AG04449 (cell line): Measurements from ENCODE around the gene ZBTB8B.

ENCODE experiments used
- CTCF ChIA-PET: fragments of 350-600 bp; formaldehyde crosslinking; extraction: SDS; loops from one replicate; lab custom pipeline; 2021; ENCODE audit warnings: antibody characterized with exemption; lab: Yijun Ruan, JAX
- POLR2A ChIA-PET: fragments of 400-600, 350-600 bp; formaldehyde crosslinking; extraction: SDS; loops from one replicate; lab custom pipeline; 2020; ENCODE audit warnings: antibody characterized with exemption, inconsistent platforms; lab: Yijun Ruan, JAX
- DNase-seq: peaks from one replicate; pipeline ENCODE4 v3.0.0-alpha.2; 2010; ENCODE audit warnings: low read depth, low spot score
- H3K4me3 ChIP-seq: 2 replicates; pipeline ENCODE4 v1.5.1; 2011; ENCODE audit warnings: low read depth, mild to moderate bottlenecking, control low read depth, low read length
- TF ChIP-seq, protein P1 (sequence below): IDR thresholded peaks from one replicate; pipeline ENCODE4 v1.5.1; 2011; ENCODE audit warnings: mild to moderate bottlenecking, moderate library complexity, low read length, control low read depth, inconsistent platforms; ENCODE audit not compliant: insufficient read depth; ENCODE audit errors: missing control alignments

Gene ZBTB8B

DNA sequence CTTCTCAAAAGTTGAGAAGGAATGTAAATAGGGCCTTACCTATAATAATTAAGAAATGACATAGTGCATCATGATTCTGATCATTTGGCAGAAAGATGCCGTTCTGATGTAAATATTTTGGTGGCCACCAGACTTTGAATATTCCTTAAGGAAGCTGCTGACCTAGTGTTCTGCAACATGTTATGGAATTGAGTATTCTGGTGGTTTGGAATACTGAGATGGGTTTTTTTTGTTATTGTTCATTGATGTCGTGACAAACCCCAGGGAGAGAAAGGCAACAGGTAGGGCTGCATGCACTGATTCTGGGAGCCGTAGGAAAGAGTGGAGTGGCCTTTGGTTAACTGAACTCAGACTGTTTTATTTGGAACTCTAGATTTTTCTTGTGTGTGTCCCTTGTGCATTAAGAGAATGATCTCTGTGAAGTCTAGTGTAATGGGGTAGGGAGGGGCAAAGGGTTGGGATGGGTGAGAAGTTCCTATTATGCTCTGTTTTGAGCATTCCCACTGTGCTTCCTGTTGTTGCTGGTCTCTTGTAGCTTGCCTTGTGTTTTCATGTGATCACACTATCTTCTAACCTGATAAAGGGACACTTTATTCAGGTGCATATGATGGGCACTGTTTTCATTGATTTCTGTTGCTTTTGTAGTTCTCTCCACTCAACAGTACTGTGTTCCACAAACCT is 25.0 kb downstream of the ZBTB8B start:
- TF ChIP-seq, protein P1, sequence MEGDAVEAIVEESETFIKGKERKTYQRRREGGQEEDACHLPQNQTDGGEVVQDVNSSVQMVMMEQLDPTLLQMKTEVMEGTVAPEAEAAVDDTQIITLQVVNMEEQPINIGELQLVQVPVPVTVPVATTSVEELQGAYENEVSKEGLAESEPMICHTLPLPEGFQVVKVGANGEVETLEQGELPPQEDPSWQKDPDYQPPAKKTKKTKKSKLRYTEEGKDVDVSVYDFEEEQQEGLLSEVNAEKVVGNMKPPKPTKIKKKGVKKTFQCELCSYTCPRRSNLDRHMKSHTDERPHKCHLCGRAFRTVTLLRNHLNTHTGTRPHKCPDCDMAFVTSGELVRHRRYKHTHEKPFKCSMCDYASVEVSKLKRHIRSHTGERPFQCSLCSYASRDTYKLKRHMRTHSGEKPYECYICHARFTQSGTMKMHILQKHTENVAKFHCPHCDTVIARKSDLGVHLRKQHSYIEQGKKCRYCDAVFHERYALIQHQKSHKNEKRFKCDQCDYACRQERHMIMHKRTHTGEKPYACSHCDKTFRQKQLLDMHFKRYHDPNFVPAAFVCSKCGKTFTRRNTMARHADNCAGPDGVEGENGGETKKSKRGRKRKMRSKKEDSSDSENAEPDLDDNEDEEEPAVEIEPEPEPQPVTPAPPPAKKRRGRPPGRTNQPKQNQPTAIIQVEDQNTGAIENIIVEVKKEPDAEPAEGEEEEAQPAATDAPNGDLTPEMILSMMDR: no peak
- POLR2A ChIA-PET: no interaction called here
- no peak overlapping the region for H3K4me3 ChIP-seq
- DNase-seq: no peak
- CTCF ChIA-PET: interaction anchor here (1.3 kb wide), 1 partner anchor 89 kb away, joined by 3 read pairs; no protein-coding TSS in a partner anchor

DNA sequence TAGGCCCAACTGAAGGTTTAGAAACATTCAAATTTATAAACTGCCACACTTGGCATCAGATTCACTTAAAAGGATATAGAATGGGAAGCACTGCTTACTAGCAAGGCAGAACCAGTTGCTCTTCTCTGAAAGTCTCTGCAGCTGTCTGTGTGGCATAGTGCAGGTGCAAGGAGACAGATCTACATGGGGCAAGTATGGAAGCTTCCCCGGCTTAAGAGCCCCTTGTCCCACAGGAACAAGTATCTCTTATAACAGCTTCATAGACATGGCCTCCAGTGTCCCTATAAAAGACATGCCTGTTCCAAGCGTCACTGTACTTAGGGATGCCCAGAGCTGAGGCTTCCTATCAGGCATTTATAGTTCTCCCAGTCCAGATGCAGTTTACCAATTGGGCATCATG is 26.5 kb downstream of the ZBTB8B start:
- no peak overlapping the region for H3K4me3 ChIP-seq
- TF ChIP-seq, protein P1: no peak
- POLR2A ChIA-PET: no interaction called here
- DNase-seq: no peak
- CTCF ChIA-PET: no interaction called here

DNA sequence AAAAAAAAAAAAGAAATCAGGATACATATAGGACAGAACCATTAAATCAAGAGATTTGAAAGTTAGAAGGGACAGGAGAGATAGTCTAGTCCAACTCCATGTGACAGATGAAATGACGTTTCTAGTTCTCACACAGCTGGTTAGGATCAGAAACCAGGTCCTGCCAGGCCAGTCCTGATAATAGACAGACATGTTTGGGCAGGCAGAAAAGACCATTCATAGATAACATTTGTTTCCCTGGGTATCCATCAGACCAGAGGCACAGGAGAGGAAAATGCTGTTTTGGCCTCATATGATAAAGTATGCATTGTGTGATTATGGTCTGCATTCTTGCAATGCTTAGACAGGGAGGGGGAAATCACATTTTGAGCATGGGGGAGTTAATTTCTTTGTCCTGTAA is 29.3 kb downstream of the ZBTB8B start:
- H3K4me3 ChIP-seq: no peak overlapping the region
- no peak for DNase-seq
- TF ChIP-seq, protein P1: no peak
- CTCF ChIA-PET: no interaction called here
- POLR2A ChIA-PET: no interaction called here

DNA sequence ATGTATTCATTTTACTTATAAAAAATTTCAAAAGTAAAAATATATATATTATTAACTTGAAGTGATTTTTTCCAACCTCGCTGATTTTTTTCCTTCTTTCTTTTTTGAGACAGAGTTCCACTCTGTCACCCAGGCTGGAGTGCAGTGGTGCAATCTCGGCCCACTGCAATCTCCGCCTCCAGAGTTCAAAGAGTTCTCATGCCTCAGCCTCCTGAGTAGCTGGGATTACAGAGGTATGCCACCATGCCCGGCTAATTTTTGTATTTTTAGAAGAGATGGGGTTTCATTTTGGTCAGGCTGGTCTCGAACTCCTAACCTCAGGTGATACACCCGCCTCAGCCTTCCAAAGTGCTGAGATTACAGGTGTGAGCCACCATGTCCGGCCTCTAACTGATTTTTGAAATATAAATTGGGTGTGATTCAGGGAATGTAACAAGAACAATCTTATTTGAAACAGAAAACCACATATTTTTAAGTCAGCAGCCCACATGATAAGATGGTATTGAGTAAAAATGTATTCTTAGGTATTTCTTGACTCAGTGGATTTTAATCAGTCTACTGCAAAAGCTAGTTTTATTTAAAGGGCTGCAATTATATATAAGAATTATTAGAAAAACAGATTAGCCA is 30.0 kb downstream of the ZBTB8B start:
- POLR2A ChIA-PET: no interaction called here

DNA sequence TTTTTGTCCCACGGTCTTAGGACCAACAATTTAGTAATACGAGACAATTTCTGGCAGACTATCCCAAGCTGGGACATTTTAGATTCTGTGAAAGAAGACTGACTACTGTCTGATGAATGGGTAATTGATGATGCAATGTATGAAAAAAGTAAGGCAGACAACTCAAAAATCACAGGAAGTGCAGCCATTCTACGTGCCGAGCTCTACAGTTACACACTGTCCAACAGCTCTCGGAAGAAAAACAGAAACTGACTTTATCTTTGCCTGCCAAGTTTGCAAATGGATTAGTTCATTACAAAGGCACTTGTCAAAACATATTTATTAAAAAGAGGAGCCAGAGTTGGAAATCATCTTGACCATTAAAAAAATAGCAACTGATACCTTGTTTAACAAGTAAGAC is 31.3 kb downstream of the ZBTB8B start:
- TF ChIP-seq, protein P1: no peak
- H3K4me3 ChIP-seq: no peak overlapping the region
- no peak for DNase-seq
- ChIA-PET CTCF (interaction anchor here (0.8 to 1.6 kb wide), 4 partner anchors 23 to 125 kb away, joined by 3 read pairs; no protein-coding TSS in a partner anchor), POLR2A (no interaction called here)

More for the DNA sequence above, 30.0 kb downstream of the ZBTB8B start:
- CTCF ChIA-PET: interaction anchor here (0.6 to 1.3 kb wide), 4 partner anchors 24 to 204 kb away, joined by 3 read pairs; partner anchors contain the start of gene ZBTB8B
- TF ChIP-seq, protein P1: no peak
- no peak overlapping the region for H3K4me3 ChIP-seq
- DNase-seq: no peak

DNA sequence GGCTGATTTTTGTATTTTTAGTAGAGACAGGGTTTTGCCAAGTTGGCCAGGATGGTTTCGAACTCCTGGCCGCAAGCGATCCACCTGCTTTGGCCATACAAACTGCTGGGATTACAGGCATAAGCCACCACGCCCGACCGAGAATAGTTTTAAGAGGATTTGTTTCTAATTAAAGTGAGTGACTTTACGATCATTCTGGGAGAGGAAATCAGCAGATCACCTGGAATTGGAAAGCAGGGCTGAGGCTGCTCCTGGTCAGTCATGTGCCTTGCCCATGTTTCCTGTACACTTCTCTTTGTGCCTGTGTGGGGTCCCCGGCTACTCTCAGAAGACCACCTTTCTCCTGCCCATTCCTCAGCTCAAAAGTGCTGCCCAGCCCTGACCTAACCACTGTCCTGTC is 33.9 kb downstream of the ZBTB8B start:
- POLR2A ChIA-PET: no interaction called here
- no peak for DNase-seq
- H3K4me3 ChIP-seq: no peak overlapping the region
- TF ChIP-seq, protein P1: no peak
- CTCF ChIA-PET: interaction anchor here (1.0 to 1.6 kb wide), 2 partner anchors 10 to 25 kb away, joined by 4 read pairs; no protein-coding TSS in a partner anchor
